Measurements from ENCODE around the gene ENTPD2. TPM values are rescaled to one million over a fixed set of nuclear protein-coding genes. Genes with fewer than 3 reads are reported as not detected.
"Not testable (repeated sequence)": the region's sequence is repeated elsewhere in the genome, so short reads cannot be mapped to it uniquely, and the experiment has no call there.

Gene ENTPD2
- total RNA-seq, 1 donor from 2014 or later: 0.13 TPM

DNA sequence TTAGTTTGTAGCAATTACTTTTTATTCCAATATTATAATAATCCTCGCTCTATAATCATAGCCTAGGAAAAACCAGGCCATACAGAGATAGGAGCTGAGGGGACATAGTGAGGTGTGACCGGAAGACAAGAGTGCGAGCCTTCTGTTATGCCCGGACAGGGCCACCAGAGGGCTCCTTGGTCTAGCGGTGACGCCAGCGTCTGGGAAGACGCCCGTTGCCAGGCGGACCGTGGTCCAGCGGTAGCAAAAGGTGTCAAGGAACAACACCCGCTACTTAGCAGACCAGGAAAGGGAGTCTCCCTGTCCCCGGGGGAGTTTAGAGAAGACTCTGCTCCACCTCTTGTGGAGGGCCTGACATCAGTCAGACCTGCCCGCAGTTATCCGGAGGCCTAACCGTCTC lies 49.6 kb downstream of the ENTPD2 start:
- not testable (repeated sequence) for DNase-seq (ENCODE audit: low read depth)

DNA sequence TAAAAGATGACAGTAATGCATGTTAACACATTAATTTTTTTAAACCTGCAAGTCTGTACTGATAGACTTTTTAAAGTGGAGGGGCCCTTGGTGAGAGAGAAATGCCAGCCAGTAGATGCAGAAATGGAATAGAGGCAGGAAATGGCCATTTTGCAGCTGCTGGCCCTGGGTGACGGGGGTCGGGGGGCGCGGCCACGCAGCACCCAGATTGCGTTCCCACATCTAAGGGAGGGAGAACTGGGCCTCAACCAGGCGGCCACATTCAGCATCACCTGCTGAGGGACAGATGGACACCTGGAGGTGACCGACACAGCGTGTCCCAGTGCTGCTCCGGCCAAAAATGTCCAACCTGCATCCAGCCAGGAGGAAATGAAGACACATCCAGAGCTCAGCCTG lies 51.2 kb downstream of the ENTPD2 start:
- DNase-seq (ENCODE audit: low read depth): no peak

DNA sequence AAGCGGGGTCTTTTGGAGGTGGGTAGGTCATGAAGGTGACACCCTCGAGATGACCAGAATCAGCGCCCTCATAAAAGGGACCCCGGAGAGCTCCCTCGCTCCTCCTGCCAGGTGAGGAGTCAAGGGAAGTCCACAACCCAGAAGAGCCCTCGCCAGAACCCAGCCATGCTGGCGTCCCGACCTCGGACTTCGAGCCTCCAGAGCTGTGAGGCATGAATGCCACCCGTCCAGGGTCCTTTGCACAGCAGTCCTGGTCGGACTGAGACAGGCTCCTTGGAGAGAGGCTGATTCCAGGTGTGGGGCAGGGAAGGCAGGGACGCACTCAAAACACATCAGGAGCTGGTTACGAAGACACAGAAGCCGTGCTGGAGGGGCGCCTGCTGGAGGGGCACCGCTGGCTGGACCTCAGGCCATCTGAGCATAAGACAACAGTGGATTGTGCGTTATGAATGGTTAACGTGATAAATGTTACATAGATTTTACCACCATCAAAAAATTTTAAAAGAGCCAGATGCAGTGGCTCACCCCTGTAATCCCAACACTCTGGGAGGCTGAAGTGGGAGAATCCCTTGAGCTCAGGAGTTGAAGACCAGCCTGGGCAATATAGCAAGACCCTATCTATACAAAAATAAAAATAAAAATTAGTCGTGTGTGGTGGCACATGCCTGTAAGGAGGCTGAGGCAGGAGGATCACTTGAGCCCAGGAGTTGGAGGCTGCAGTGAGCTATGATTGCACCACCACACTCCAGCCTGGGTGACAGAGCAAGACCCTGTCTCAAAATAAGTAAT lies 51.8 kb downstream of the ENTPD2 start:
- DNase-seq (ENCODE audit: low read depth): no peak

DNA sequence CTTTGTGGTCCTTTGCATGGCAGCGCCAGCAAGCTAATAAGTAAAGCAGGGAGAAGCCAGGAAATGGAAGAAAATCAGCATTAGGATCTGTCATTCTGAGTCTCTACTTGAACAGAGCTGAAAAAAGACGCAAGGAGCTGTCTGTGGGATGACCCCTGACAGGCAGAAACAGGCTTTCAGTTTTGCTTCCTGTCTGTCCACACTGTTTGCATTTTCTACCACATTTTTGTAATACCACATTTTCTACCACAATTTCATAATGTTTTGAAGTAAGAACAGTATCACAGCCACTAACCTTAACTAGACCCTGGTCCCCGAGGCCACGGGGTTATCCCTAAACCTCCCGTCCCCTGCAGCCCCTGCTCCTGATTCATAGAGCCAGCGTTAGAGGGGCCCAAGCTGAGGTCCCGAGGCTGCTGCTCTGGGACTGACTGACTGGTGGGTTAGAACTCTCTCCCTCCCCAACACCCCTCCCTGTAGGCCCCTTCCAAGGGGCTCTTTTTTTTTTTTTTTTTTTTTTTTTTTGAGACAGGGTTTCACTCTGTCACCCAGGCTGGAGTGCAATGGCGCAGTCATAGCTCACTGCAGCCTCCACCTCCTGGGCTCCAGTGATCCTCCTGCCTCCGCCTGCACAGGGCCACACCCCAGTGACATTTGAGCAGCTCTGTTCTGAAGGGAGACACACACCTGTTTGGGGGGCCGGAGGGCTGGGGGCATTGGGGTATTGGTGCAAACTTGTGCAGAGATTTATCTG lies 53.5 kb downstream of the ENTPD2 start:
- DNase-seq (ENCODE audit: low read depth): peak; percentile 41

Other genes starting within 250 kb of the ENTPD2 start
- gene RABL6, start 246.1 kb downstream of the ENTPD2 start, total RNA-seq: 94.2 and 122 TPM in 2 replicates
- gene AJM1, start 211.6 kb downstream of the ENTPD2 start, total RNA-seq: 2.7 and 6.5 TPM in 2 replicates
- 106 and 131 TPM in 2 replicates for gene PHPT1, start 204.7 kb downstream of the ENTPD2 start, total RNA-seq
- 2.9 and 3.4 TPM in 2 replicates for gene MAMDC4, start 201.7 kb downstream of the ENTPD2 start, total RNA-seq
- 353 and 413 TPM in 2 replicates for gene EDF1, start 187.8 kb downstream of the ENTPD2 start, total RNA-seq
- gene TRAF2, start 167.5 kb downstream of the ENTPD2 start, total RNA-seq: 7.0 and 31.0 TPM in 2 replicates
- gene FBXW5, start 109.3 kb downstream of the ENTPD2 start, total RNA-seq: 170 and 196 TPM in 2 replicates
- gene C8G, start 108.8 kb downstream of the ENTPD2 start, total RNA-seq: 0.88 TPM in 1 of 2 replicates, not detected in the other
- 0.10 and 0.27 TPM in 2 replicates for gene LCN12, start 101.8 kb downstream of the ENTPD2 start, total RNA-seq
- gene PTGDS, start 76.6 kb downstream of the ENTPD2 start, total RNA-seq: 126 and 177 TPM in 2 replicates
- 5.0 and 13.8 TPM in 2 replicates for gene LCNL1, start 71.1 kb downstream of the ENTPD2 start, total RNA-seq
- gene PAXX, start 61.6 kb downstream of the ENTPD2 start, total RNA-seq: 57.3 and 67.3 TPM in 2 replicates
- gene CLIC3, start 57.5 kb downstream of the ENTPD2 start, total RNA-seq: not detected in 2 replicates
- 21.1 and 26.3 TPM in 2 replicates for gene ABCA2, start 25.8 kb downstream of the ENTPD2 start, total RNA-seq
- not detected in 2 replicates for gene FUT7, start 22.0 kb downstream of the ENTPD2 start, total RNA-seq
- 4.8 TPM in 2 replicates for gene NPDC1, start 7.9 kb downstream of the ENTPD2 start, total RNA-seq
- 1.9 and 4.7 TPM in 2 replicates for gene SAPCD2, start 16.5 kb upstream of the ENTPD2 start, total RNA-seq
- gene UAP1L1, start 23.5 kb upstream of the ENTPD2 start, total RNA-seq: 40.2 and 46.4 TPM in 2 replicates
- gene MAN1B1, start 32.9 kb upstream of the ENTPD2 start, total RNA-seq: 75.5 and 76.6 TPM in 2 replicates
- gene DPP7, start 60.7 kb upstream of the ENTPD2 start, total RNA-seq: 132 and 142 TPM in 2 replicates
- gene GRIN1, start 85.1 kb upstream of the ENTPD2 start, total RNA-seq: 0.05 TPM in 1 of 2 replicates, not detected in the other
- not detected in 2 replicates for gene LRRC26, start 116.0 kb upstream of the ENTPD2 start, total RNA-seq
- gene TMEM210, start 118.0 kb upstream of the ENTPD2 start, total RNA-seq: not detected in 2 replicates
- gene ANAPC2, start 134.5 kb upstream of the ENTPD2 start, total RNA-seq: 28.7 and 30.6 TPM in 2 replicates
- 143 and 158 TPM in 2 replicates for gene SSNA1, start 134.6 kb upstream of the ENTPD2 start, total RNA-seq
- gene TPRN, start 146.7 kb upstream of the ENTPD2 start, total RNA-seq: 19.5 and 25.3 TPM in 2 replicates
- 39.2 and 48.4 TPM in 2 replicates for gene TMEM203, start 151.6 kb upstream of the ENTPD2 start, total RNA-seq
- gene NDOR1, start 151.6 kb upstream of the ENTPD2 start, total RNA-seq: 6.1 and 10.5 TPM in 2 replicates
- gene RNF208, start 168.2 kb upstream of the ENTPD2 start, total RNA-seq: 0.21 and 0.36 TPM in 2 replicates
- gene CYSRT1, start 171.1 kb upstream of the ENTPD2 start, total RNA-seq: 1.4 and 2.0 TPM in 2 replicates
- gene RNF224, start 173.4 kb upstream of the ENTPD2 start, total RNA-seq: not detected in 2 replicates
- gene SLC34A3, start 176.8 kb upstream of the ENTPD2 start, total RNA-seq: 0.56 and 0.62 TPM in 2 replicates
- 211 and 249 TPM in 2 replicates for gene TUBB4B, start 187.2 kb upstream of the ENTPD2 start, total RNA-seq
- not detected in 2 replicates for gene STPG3, start 197.2 kb upstream of the ENTPD2 start, total RNA-seq
- gene NELFB, start 201.3 kb upstream of the ENTPD2 start, total RNA-seq: 37.3 and 48.3 TPM in 2 replicates
- gene TOR4A, start 223.7 kb upstream of the ENTPD2 start, total RNA-seq: 1.1 and 3.6 TPM in 2 replicates
- gene NRARP, start 248.2 kb upstream of the ENTPD2 start, total RNA-seq: 1.2 and 2.0 TPM in 2 replicates

Data from myocyte (in vitro differentiated cells).